Fibroblast of villous mesenchyme (primary cell): ENCODE results near the gene PSAT1. TPM values are rescaled to one million over a fixed set of nuclear protein-coding genes. Genes with fewer than 3 reads are reported as not detected.

Source experiments
- DNase-seq: peaks from one replicate; pipeline ENCODE4 v3.0.0-alpha.2; 2010; ENCODE audit warnings: low read depth
- H3K4me3 ChIP-seq: 2 replicates; pipeline ENCODE4 v1.5.1; 2011; ENCODE audit warnings: low read depth, mild to moderate bottlenecking, low read length
- total RNA-seq: library from RNA; depleted of rRNA; stranded (reverse); fragments of >200 nt; gene quantifications from 2 replicates; pipeline ENCODE4 v1.2.3, GENCODE V29; 2012
- TF ChIP-seq, protein P1 (sequence below): IDR thresholded peaks from 2 replicates; pipeline ENCODE4 v1.5.1; 2012; ENCODE audit warnings: low read depth, mild to moderate bottlenecking, low read length; ENCODE audit not compliant: insufficient read depth

PSAT1 gene
- total RNA-seq, 1 donor: 106 TPM

DNA sequence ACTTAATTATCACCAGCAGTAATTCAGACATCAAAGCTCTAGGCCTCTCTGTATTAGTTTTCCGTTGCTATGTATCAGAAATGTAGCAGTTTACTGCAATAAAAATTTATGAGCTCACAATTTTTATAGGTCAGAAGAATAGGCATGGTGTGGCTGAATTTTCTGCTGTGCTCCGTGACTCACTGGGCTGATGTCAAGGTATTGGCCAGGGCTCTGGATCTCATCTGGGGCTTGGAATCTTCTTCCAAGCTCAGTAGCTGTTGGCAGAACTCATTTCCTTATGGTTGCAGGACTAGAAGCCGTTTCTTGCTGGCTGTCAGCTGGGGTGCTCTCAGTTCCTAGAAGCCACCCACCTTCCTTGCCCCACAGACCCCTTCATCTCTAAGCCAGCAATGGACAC, 66.3 kb downstream of the PSAT1 start:
- TF ChIP-seq, protein P1, sequence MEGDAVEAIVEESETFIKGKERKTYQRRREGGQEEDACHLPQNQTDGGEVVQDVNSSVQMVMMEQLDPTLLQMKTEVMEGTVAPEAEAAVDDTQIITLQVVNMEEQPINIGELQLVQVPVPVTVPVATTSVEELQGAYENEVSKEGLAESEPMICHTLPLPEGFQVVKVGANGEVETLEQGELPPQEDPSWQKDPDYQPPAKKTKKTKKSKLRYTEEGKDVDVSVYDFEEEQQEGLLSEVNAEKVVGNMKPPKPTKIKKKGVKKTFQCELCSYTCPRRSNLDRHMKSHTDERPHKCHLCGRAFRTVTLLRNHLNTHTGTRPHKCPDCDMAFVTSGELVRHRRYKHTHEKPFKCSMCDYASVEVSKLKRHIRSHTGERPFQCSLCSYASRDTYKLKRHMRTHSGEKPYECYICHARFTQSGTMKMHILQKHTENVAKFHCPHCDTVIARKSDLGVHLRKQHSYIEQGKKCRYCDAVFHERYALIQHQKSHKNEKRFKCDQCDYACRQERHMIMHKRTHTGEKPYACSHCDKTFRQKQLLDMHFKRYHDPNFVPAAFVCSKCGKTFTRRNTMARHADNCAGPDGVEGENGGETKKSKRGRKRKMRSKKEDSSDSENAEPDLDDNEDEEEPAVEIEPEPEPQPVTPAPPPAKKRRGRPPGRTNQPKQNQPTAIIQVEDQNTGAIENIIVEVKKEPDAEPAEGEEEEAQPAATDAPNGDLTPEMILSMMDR: no peak
- peak; percentile 45 for DNase-seq

DNA sequence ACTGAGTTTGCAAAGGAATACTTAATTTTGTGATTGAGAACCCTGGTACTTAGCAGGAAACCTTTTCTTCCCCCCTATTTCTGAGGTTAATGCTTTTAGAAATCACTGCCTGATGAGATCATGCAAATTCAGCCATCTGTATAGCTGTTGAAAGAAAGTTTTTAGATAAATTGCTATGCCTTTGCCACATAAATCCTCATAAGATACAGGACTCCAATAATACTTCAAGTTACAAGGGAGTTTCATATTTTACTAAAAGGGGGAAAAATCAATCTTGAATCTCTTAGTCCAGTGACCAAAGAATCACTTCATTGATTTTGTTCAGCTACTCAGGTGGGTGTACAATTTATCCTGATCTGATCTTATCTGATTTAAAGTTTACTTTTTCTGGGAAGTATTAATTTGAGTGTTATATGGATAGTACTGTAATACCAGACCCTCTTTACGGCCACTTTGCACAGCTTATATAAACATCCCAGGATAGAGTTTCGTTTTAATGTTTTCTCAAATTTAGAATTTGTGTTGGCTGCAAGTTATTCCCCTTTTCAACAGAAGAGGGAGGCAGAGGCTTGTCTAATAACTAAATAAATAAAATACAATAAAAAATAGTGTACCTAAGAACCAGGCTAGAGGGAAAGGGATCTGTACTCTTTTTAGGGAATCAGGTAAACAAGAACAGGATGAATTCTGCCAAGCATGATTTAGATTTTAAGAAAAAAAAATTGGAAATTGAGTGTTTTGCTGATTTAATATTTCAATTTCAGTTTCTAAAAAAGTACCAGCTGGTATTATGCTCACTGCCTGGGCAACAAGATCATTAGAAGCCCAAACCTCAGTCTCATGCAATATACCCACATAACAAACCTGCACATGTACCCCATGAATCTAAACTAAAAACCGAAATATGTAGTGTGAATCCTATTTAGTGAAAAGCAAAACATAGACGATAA, 69.1 kb downstream of the PSAT1 start:
- peak; percentile 30 for DNase-seq
- H3K4me3 ChIP-seq: no peak overlapping the region
- TF ChIP-seq, protein P1: peak; percentile 69

More for the DNA sequence above, 66.3 kb downstream of the PSAT1 start:
- H3K4me3 ChIP-seq: no peak overlapping the region

DNA sequence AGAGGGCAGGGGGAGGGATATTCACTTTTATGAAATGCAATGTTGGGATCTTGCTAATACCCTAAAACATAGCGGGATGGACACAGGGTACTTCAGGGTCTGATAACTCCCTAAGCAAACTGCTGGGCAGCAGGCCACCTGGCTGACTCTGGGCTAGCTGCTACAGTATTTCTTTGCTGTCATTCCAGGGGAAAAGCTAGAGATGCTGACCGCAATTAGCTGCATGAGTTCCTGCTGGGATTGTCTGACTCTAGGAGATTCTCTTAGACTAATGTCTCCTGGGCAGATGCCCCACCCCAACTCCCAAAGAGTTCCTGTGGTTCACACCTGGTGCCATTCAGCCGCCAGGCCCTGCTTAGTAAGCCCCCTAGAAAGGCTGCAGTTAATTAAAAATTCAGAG, 69.9 kb downstream of the PSAT1 start:
- TF ChIP-seq, protein P1: no peak
- no peak for DNase-seq
- H3K4me3 ChIP-seq: no peak overlapping the region

DNA sequence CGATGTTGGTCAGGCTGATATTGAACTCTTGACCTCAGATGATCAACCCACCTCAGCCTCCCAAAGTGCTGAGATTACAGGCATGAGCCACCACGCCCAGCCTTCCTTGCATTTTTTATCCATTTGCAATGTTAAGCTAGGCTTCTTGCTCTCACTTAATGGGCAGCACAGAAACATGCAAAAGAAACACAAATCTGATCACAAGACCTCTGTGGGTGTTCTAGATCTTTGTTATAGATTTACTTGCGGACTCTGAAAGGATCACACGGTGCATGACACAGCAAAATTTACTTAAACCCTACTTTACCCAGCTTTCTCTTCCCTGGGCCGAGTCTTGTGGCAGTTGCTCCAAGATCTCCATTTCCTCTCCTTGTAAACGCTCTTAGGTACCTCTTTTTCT, 71.3 kb downstream of the PSAT1 start:
- no peak for DNase-seq
- TF ChIP-seq, protein P1: no peak
- no peak overlapping the region for H3K4me3 ChIP-seq

DNA sequence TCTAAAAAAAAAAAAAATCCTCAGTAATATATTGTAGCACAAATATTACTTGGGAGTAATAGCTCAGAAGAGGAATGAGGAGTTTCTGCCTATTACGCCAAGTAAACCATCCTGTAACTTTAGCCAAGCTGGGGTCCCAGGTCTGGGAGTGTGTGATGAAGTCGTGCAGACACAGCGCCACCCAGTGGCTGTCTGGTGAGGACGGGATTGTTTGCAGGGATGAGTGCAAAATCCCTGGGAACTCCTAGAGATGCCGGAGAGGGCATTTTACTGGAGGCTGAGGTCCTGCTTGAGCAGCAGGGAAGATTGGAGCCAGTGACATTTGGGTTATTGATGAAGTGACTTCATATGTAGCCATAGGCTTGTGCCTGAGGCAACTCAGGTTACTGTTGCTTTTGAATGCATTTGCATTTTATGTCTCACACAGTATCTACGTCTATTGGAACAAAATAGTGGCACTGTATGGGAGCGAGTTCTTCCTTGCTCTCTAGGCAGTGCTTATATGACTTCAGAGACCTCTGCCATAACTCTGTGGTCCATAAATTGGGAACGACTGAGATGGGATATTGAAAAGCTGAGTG, 72.8 kb downstream of the PSAT1 start:
- DNase-seq: peak; percentile 72
- TF ChIP-seq, protein P1: peak; percentile 95
- no peak overlapping the region for H3K4me3 ChIP-seq

DNA sequence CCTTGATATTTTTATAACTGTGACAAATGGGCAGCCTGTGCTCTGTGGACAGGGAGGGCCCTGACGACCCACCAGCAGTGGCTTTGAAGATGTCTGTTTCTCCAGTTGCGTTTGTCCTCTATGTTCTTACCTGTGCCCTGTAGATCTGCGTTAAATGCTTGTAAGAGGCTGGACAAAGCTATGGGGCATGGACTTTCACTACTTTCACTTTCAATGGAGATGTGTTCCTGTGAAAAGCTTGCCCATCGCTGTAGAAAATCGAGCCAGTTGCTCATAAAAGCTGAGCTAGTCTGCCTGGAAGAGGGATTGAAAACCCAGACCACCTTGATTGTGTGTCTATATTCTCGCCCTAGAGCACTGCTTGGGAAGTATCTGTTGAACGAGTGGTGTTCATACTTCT, 74.1 kb downstream of the PSAT1 start:
- H3K4me3 ChIP-seq: peak overlapping the region; percentile 34
- DNase-seq: no peak
- TF ChIP-seq, protein P1: no peak
